Astrocyte of the cerebellum (primary cell): ENCODE results near the gene RPS6KA4.

ENCODE experiments used
- DNase-seq: peaks from one replicate; pipeline ENCODE4 v3.0.0-alpha.2; 2011; ENCODE audit warnings: low read depth
- H3K4me3 ChIP-seq: 2 replicates; pipeline ENCODE4 v1.5.1; 2011; ENCODE audit warnings: mild to moderate bottlenecking, low read depth, low read length, moderate library complexity
- in situ Hi-C: cut with HindIII; loops from 2 replicates; pipeline ENCODE4 v1.10.0; 2017; ENCODE audit warnings: low sequenced_read_pairs
- TF ChIP-seq, protein P1 (sequence below): IDR thresholded peaks from 2 replicates; pipeline ENCODE4 v1.5.1; 2012; ENCODE audit warnings: low read length, low read depth, moderate library complexity, mild to moderate bottlenecking; ENCODE audit errors: missing control alignments

The RPS6KA4 gene

DNA sequence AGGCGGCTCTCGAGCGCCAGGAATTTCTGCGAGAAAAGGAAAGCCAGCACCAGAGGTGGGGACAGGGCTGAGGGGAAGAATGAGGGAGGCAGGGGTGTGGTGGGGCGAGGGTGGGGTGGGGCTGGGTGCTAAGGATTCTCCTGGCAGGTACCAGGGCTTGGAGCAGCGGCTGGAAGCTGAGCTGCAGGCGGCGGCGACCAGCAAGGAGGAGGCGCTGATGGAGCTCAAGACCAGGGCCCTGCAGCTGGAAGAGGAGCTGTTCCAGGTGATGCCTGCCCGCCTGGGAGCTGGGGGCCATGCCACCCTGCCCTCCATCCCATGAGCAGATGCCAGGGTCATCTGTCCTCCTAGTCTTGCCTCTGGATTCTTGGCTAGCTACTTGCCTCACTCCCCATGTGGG lies 9.6 kb upstream of the RPS6KA4 start:
- TF ChIP-seq, protein P1, sequence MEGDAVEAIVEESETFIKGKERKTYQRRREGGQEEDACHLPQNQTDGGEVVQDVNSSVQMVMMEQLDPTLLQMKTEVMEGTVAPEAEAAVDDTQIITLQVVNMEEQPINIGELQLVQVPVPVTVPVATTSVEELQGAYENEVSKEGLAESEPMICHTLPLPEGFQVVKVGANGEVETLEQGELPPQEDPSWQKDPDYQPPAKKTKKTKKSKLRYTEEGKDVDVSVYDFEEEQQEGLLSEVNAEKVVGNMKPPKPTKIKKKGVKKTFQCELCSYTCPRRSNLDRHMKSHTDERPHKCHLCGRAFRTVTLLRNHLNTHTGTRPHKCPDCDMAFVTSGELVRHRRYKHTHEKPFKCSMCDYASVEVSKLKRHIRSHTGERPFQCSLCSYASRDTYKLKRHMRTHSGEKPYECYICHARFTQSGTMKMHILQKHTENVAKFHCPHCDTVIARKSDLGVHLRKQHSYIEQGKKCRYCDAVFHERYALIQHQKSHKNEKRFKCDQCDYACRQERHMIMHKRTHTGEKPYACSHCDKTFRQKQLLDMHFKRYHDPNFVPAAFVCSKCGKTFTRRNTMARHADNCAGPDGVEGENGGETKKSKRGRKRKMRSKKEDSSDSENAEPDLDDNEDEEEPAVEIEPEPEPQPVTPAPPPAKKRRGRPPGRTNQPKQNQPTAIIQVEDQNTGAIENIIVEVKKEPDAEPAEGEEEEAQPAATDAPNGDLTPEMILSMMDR, result no peak
- in situ Hi-C loops, result no loop called here
- no peak overlapping the region for H3K4me3 ChIP-seq
- DNase-seq, result no peak

DNA sequence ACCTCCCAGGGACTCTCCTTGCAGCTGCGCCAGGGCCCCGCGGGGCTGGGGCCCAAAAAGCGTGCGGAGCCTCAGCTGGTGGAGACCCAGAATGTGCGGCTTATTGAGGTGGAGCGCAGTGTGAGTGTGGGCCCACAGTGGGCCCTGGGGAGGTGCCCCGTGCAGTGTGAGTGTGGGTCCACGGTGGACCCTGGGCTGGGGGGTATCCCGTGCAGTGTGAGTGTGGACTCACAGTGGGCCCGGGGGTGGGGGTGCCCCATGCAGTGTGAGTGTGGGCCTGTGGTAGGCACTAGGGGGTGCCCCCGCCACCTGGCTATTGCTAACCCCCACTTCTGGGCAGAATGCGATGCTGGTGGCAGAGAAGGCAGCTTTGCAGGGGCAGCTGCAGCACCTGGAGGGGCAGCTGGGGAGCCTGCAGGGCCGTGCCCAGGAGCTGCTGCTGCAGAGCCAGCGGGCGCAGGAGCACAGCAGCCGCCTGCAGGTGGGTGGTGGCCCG lies 7.8 kb upstream of the RPS6KA4 start:
- no peak for DNase-seq
- TF ChIP-seq, protein P1, result no peak
- in situ Hi-C loops, result no loop called here
- no peak overlapping the region for H3K4me3 ChIP-seq

DNA sequence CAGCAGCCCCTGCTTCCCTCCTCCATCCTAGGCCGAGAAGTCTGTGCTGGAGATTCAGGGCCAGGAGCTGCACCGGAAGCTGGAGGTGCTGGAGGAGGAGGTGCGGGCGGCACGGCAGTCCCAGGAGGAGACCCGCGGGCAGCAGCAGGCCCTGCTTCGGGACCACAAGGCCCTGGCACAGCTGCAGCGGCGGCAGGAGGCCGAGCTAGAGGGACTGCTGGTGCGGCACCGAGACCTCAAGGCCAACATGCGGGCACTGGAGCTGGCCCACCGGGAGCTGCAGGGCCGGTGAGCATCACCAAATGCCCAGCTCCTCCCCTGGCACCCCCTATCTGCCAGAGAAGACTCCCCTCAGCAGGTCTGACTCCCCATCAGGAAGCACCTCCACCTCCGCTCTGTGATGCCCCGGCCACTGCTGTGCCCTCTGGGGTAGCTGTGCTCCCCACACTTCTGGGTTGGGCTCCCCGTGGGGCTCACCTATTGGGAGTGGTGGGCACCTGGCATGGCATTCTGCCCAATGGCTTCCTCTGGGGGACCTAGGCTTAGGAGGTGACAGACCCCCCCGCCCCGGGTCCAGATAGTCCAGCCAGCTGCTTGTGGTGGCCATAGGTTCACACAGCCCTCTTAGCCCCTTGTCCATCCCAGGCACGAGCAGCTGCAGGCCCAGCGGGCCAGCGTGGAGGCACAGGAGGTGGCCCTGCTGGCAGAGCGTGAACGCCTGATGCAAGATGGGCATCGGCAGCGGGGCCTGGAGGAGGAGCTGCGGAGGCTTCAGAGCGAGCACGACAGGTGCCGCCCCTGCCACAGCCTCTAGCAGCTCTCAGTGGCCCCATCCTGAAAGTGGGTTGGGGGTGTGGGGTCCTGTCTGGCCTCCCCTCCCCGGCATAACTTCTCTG lies 6.6 kb upstream of the RPS6KA4 start:
- in situ Hi-C loops, result no loop called here
- H3K4me3 ChIP-seq, result no peak overlapping the region
- TF ChIP-seq, protein P1, result no peak
- DNase-seq, result no peak

DNA sequence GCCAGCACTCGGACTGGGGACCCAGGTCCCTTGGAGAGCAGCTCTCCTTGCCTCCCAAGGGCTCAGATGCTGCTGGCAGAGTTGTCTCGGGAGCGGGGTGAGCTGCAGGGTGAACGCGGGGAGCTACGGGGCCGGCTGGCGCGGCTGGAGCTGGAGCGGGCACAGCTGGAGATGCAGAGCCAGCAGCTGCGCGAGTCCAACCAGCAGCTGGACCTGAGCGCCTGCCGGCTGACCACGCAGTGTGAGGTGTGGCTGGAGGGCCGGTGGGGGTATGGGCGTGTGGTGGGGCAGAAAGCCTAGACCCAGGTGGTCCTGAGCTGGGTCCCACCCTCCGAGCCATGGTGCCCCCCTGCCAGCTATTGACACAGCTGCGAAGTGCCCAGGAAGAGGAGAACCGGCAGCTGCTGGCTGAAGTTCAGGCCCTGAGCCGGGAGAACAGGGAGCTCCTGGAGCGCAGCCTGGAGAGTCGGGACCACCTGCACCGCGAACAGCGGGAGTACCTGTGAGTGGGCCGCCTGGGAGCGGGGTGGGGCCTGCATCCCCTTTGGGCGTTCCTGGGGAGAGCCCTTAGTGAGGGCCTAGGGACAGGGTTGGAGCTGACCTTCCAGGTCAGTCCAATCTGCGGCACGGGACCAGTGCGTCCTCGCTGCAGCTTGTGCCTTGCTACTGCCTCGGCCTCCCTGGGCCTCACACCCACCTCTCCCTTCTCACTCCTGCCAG lies 5.8 kb upstream of the RPS6KA4 start:
- no peak for DNase-seq
- in situ Hi-C loops, result no loop called here
- TF ChIP-seq, protein P1, result no peak
- H3K4me3 ChIP-seq, result no peak overlapping the region

DNA sequence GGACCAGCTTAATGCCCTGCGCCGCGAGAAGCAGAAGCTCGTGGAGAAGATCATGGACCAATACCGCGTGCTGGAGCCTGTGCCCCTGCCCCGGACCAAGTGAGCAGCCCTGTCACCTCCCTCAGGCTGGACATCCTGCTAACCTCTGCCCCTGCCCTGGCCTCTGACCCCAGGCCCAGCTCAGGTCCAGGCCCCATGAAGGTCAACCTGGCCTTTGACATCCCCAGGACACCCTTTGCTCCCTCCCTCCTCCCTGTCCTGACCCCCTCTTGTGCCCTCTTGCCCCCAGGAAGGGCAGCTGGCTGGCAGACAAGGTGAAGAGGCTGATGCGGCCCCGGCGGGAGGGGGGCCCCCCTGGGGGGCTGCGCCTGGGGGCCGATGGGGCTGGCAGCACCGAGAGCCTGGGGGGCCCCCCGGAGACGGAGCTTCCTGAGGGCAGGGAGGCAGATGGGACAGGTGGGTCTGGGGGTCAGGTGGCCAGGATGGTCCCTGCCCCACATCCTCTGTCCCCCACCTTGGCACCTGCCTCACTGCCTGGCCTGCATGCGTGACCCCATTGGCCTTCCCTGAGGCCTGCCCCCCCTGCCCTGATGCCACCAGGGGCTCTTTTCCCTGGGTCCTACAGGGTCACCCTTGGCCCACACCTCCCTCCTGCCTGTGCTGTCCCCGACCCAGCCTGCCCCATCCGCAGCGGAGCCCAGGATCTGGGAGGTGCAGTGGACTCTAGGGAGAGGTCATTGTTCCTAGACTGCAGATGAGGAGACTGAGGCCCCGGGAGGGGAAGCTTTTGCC lies 5.1 kb upstream of the RPS6KA4 start:
- in situ Hi-C loops, result no loop called here
- H3K4me3 ChIP-seq, result no peak overlapping the region
- TF ChIP-seq, protein P1, result no peak

More for the DNA sequence above, 5.1 kb upstream of the RPS6KA4 start:
- no peak for DNase-seq
